ENCODE data around the gene LAMB3.

The LAMB3 gene

GRCh38 chr1:209675565-209676154 lies 23.4 kb upstream of the LAMB3 start:
- TF ChIP-seq CTCF (IDR thresholded peaks at IDR 0.05; ENCODE audit: control extremely low read depth, extremely low read depth, low read depth, missing control alignments) = no peak
- ChIA-PET CTCF (interaction anchor here (0.7 to 4.7 kb wide), 11 partner anchors 8 to 73 kb away, joined by 3 to 22 read pairs (median 3); partner anchors contain the start of gene HSD11B1), POLR2A (interaction anchor here (0.6 kb wide), 1 partner anchor 23 kb away, joined by 3 read pairs; no protein-coding TSS in a partner anchor)
- DNase-seq (ENCODE audit: extremely low spot score) = no peak

- no peak for DNase-seq (ENCODE audit: extremely low spot score)
- TF ChIP-seq CTCF (IDR thresholded peaks at IDR 0.05; ENCODE audit: control extremely low read depth, extremely low read depth, low read depth, missing control alignments) = no peak
- CTCF ChIA-PET = interaction anchor here (0.7 to 4.7 kb wide), 10 partner anchors 9 to 74 kb away, joined by 3 to 22 read pairs (median 3); partner anchors contain the start of gene HSD11B1
- POLR2A ChIA-PET = interaction anchor here (0.6 kb wide), 1 partner anchor 22 kb away, joined by 3 read pairs; no protein-coding TSS in a partner anchor
These were observed 22.8 kb upstream of the LAMB3 start, which contains the start of gene G0S2 for GRCh38 chr1:209674957-209675564. Gene G0S2, plus strand, starts transcription at chr1:209675412. Its CDS starts 273 bp downstream, at chr1:209675685.

- POLR2A ChIA-PET = interaction anchor here (1.0 kb wide), 1 partner anchor 21 kb away, joined by 3 read pairs; no protein-coding TSS in a partner anchor
- CTCF ChIA-PET = interaction anchor here (0.9 to 4.7 kb wide), 14 partner anchors 9 to 108 kb away, joined by 3 to 22 read pairs (median 5); partner anchors contain the start of gene LAMB3
- no peak for TF ChIP-seq CTCF (IDR thresholded peaks at IDR 0.05; ENCODE audit: control extremely low read depth, extremely low read depth, low read depth, missing control alignments)
- DNase-seq (ENCODE audit: extremely low spot score) = no peak
These were observed 21.6 kb upstream of the LAMB3 start for GRCh38 chr1:209673631-209674417.

- POLR2A ChIA-PET = no interaction called here
- DNase-seq (ENCODE audit: extremely low spot score) = peak; percentile 80
These were observed 20.7 kb upstream of the LAMB3 start for GRCh38 chr1:209672705-209673630.

GRCh38 chr1:209670441-209671082 lies 18.3 kb upstream of the LAMB3 start:
- ChIA-PET CTCF (interaction anchor here (1.7 kb wide), 1 partner anchor 9 kb away, joined by 4 read pairs; no protein-coding TSS in a partner anchor), POLR2A (no interaction called here)
- no peak for DNase-seq (ENCODE audit: extremely low spot score)
- no peak for TF ChIP-seq CTCF (IDR thresholded peaks at IDR 0.05; ENCODE audit: control extremely low read depth, extremely low read depth, low read depth, missing control alignments)

More at GRCh38 chr1:209672705-209673630, 20.7 kb upstream of the LAMB3 start:
- CTCF ChIA-PET = interaction anchor here (0.9 to 4.5 kb wide), 14 partner anchors 9 to 107 kb away, joined by 3 to 22 read pairs (median 5); partner anchors contain the start of gene LAMB3
- no peak for TF ChIP-seq CTCF (IDR thresholded peaks at IDR 0.05; ENCODE audit: control extremely low read depth, extremely low read depth, low read depth, missing control alignments)
